Activated T-cell treated with anti-CD3 and anti-CD28 coated beads, Interleukin-2, amount 50 U/mL, for 1 hour (primary cell): ENCODE data around the gene DDX54.
"Not testable (repeated sequence)": the region's sequence is repeated elsewhere in the genome, so short reads cannot be mapped to it uniquely, and the experiment has no call there.

Experiments used
- DNase-seq: peaks from one replicate; pipeline ENCODE4 v3.0.0-alpha.2; 2020

Gene DDX54

GRCh38 chr12:113137861-113138783 is 47.2 kb downstream of the DDX54 start:
- DNase-seq: no peak

GRCh38 chr12:113136990-113137511 is 48.2 kb downstream of the DDX54 start:
- no peak for DNase-seq

- peak; percentile 70 for DNase-seq
These were observed 48.9 kb downstream of the DDX54 start for GRCh38 chr12:113136128-113136989.

- DNase-seq: peak; percentile 86
These were observed 49.8 kb downstream of the DDX54 start, which contains the start of gene RASAL1 for GRCh38 chr12:113135178-113136127. TSS of gene RASAL1 (minus strand) at chr12:113135761. CDS start at chr12:113135462, 299 bp downstream.

- no peak for DNase-seq
These were observed 50.7 kb downstream of the DDX54 start for GRCh38 chr12:113134521-113134951.

- no peak for DNase-seq
These were observed 51.2 kb downstream of the DDX54 start for GRCh38 chr12:113134071-113134470.

GRCh38 chr12:113133666-113134065 is 51.6 kb downstream of the DDX54 start:
- no peak for DNase-seq

GRCh38 chr12:113133036-113133435 is 52.2 kb downstream of the DDX54 start:
- DNase-seq: no peak

- no peak for DNase-seq
These were observed 53.7 kb downstream of the DDX54 start for GRCh38 chr12:113131556-113131955.

- DNase-seq: no peak
These were observed 54.7 kb downstream of the DDX54 start for GRCh38 chr12:113130457-113131135.

GRCh38 chr12:113129664-113130456 is 55.4 kb downstream of the DDX54 start:
- no peak for DNase-seq

GRCh38 chr12:113128802-113129663 is 56.2 kb downstream of the DDX54 start:
- DNase-seq: no peak

GRCh38 chr12:113127791-113128199 is 57.5 kb downstream of the DDX54 start:
- DNase-seq: no peak

- DNase-seq: no peak
These were observed 64.5 kb downstream of the DDX54 start for GRCh38 chr12:113120670-113121370.

- no peak for DNase-seq
These were observed 65.2 kb downstream of the DDX54 start for GRCh38 chr12:113119980-113120669.

GRCh38 chr12:113118142-113118541 is 67.1 kb downstream of the DDX54 start:
- DNase-seq: no peak

GRCh38 chr12:113117684-113118083 is 67.6 kb downstream of the DDX54 start:
- DNase-seq: not testable (repeated sequence)

GRCh38 chr12:113116875-113117274 is 68.4 kb downstream of the DDX54 start:
- DNase-seq: no peak
